ENCODE data around the gene ZFPM1.

The ZFPM1 gene

DNA sequence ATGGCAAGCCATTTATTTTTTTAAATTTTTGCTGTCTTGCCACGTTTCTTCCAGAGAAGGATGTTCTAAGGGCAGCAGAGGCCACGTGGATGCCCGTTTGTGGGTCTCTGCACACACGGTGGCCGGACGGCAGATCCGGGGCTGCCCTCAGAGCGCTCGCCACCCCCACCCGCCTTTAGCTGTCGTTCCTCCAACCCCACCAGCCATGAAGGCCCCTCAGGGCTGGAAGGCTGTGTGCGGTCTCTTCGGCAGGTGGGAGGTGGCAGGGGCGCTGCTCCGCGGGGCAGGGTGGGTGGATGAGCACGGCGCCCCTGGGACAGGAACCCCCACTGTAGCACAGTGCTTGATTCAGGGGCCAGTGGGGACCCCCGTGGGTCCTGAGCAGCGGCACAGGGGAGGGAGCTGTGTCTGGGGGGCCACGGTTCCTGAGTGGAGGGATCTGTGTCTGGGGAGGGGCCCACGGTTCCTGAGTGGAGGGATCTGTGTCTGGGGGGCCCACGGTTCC lies 49.7 kb downstream of the ZFPM1 start:
- no peak for DNase-seq

GRCh38 chr16:88503374-88503770 lies 50.3 kb downstream of the ZFPM1 start:
- no peak for DNase-seq

DNA sequence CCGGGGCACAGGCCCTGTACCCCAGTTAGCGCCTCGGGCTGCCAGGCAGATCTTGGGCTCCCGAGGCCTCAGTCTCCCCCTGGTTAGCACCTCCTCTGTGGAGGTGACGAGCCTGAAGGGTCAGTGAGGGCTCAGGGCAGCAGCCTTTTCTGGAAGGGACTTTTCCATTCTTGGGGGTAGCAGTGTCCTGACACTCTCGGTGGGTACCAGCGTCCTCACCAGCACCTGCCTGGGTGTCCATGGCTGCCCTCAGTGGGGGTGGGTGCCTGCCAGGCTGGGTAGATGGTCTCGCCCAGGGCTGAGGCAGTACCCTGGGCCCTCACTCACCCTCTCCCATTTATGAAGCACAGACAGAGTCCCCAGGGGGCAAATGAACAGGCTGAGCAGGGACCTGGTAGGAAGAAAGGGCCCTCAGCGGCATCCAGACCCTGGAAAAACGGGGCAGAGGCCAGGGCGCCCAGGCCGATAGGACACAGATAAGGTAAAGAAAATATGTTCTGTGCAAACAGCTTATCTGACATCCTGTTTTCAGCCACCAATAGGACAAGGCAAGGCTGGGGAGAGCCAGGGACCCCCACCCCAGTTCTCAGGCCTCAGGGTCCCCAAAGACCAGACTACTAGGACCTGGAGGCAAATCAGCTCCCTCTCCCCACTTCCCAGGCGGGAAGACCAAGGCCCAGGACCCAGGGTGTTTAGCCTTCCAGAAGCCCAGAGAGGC lies 50.9 kb downstream of the ZFPM1 start:
- DNase-seq = no peak

- DNase-seq = no peak
These were observed 51.7 kb downstream of the ZFPM1 start for GRCh38 chr16:88504489-88505404.

- no peak for DNase-seq
These were observed 52.5 kb downstream of the ZFPM1 start for GRCh38 chr16:88505405-88506082.

- no peak for DNase-seq
These were observed 53.6 kb downstream of the ZFPM1 start for GRCh38 chr16:88506723-88507122.

GRCh38 chr16:88507231-88507743 lies 54.2 kb downstream of the ZFPM1 start:
- no peak for DNase-seq

DNA sequence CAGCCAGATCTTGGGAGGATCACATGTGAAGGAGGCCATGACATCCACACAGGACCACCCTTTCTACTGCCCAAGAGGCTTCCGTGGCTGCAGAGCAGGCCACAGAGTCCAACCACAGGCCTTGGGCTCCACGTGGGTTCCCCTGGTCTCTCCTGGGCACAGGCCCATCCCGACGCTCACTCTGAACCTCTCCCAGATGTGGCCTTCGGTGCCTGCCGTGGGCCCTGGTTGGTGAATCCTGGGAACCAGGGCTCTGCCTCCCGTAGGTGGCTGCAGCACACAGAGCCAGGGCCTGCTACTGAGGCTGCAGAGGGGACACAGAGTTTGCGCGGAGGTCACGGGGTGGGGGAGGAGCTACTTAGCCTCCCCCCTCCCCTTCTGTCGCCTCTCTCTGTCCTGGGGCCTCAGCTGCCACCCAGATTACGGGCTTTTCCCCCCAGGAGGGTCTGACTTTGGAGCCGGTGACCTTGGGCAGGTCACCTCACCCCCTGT lies 55.3 kb downstream of the ZFPM1 start:
- no peak for DNase-seq

DNA sequence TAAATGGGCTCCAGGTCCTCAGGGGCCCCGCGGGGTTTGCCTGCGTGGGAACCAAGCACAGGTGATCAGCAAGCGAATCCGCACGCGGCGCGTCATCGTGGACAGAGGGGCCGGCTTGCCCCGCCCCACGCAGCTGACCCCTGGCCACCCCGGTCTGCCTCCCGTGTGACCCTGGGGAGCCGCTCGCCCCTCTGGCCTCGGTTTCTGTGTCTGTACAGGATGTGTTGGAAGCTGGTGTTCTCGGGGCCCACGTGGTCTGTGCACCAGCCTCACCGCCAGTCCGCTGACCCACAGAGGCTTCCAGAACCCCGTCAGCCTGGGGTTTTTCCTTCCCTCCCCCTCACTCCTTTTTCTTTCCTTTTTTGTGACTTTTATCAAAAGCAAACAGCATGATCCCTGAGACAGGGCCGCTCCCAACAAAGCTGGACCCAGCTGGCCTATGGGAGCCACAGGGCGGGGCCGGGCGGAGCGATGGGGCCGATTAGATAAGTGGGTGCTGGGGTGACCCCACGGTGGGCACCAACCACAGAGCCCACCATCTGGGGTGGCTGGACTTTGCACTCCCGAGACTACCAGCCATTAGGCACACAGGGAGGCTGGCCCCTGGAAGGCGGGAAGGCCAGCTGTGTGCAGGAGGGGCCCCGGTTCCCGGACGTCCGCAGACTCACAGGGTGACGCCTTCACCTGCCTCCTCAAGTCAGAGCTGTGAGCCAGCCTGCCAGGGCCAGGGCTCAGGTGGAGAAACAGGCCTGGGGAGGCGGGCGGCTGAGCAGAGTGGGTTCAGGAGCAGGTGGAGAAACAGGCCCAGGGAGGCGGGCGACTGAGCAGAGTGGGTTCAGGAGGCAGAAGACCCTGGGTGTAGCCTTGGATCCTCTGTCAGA lies 56.0 kb downstream of the ZFPM1 start:
- no peak for DNase-seq

DNA sequence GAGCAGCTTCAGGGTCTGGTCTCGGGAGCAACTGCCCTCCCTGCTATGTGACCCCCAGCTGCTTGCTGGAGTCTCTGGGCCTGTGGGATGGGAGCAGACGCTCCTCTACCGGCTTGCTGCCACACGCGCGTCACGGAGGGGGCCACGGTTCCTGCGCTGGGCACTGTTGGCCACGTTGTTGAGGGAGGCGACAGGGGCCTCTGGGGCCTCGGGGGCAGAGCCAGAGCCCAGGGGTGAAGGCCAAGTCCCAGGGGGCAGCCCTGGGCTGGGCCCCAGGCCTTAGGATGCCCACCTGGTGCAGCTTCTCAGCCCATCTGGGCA lies 56.6 kb downstream of the ZFPM1 start:
- DNase-seq = no peak

DNA sequence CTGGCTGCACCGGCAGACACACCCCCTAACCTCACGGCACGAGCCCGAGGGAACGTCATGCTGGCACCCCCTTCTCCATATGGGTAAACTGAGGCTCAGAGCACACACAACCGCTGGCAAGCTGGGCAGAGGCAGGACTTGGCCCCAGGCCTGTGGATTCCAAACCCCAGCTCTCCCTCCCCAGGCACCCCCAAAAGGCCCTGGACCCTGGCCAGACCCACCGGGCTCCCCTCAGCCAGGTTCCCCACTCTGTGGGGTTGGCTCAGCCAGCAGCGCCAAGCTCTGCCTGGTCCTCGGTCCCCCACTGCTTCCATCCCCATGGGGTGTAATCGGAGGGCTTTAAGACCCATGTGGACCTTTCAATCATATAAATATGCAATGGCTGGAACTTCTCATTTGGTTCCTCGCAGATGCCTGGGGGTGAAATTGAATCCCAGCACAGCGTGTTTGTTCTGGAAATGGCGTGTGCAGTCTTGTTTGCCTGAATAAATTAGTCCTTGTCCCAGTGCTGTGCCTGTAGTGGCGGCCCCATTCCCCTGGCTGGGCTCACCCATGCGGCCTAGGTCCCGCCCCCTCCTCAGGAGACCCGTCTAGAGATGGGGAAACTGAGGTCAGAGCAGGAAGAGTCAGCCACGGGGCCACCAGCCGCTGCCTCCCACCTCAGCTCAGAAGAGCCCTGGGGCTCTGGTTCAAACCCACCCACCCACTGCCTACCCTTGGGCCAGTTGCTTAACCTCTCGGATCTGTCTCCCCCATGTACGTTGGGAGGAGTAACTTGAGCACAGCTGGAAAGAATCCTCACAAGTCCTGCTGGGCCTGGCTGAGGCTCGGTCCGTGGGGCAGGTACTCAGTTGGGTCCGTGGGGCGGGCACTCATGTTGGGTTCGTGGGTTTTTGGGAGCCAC lies 57.3 kb downstream of the ZFPM1 start:
- no peak for DNase-seq

DNA sequence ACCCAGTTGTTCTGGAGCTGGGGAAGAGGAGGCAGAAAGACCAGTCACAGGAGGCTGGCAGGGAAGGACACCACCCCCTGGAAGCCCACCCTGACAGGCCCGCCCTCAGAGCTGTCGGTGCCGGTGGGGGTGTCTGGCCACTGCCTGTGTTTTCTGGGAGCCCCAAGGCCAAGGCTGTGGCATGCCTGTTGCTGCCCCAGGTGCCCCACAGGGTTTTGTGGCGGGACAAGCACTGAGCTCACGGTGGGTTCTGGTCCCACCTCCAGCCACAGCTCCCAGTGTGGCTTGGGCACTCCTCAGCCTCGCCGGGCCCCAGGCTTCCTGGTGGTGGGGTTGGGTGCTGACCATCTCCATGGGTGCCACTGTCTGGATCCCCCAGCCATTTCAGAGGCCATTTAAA lies 58.0 kb downstream of the ZFPM1 start:
- no peak for DNase-seq

- DNase-seq = no peak
These were observed 58.8 kb downstream of the ZFPM1 start for GRCh38 chr16:88511906-88512305.

DNA sequence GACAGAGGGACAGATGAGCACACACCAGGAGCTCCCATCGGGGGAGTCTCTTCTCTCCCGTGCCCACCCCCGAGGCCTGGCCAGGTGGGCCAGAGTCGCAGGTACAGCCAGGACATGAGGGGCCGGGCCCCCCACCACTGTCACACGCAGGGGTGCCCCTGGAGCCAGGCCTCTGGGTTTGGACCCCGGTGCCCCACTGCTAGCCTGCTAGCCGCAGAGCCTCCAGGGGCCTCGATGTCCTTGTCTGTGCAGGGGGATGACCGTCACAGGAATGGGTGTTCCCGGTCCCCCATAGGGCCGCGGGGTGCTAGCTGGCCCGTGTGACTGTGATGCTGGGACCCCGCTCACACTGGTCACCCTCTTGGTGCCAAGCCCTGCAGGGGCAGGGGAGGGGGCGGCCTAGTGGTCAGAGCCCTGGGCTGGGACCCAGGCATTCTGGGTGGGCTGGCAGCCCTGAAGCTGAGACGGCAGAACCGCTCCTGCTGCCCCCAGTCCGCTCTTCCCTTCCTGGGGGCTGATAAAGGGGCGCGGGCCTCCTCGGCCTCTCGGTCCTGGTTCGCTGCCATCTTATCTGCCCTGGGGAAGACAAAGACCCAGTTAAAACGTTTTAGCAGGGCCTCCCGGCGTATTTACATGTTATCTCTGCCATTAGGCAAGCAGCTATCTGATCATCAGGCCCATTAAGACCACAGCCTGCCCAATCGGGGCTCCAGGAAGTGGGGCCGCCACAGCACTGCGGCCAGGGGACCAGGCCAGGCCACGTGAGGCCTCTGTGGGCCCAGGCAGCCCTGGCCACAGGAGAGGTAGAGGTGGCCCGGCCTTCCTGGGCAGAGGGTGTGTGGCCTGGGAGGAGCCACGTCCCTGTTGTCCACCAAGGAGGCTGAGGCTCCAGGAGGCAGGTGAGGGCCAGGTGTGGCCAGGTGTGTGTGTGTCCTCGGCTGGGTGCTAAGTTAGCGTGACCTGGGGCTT lies 59.9 kb downstream of the ZFPM1 start:
- no peak for DNase-seq

DNA sequence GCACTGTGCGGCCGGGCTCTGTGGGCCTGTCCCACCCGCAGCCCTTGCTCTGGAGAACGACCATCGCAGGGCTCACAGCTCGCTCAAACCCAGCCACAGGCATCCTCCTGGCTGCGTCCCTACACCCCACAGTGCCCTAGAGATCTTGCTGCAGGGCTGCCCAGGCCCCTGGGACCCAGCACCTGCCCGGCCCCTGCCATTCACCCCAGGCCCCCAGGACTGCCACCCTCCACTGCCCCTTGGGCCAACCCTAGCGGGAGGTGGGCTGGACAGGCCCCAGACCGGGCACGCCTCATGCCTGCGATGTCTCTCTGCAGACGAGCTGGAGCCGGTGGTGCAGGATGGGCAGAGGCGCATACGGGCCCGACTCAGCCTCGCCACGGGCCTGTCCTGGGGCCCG lies 61.0 kb downstream of the ZFPM1 start:
- no peak for DNase-seq

DNA sequence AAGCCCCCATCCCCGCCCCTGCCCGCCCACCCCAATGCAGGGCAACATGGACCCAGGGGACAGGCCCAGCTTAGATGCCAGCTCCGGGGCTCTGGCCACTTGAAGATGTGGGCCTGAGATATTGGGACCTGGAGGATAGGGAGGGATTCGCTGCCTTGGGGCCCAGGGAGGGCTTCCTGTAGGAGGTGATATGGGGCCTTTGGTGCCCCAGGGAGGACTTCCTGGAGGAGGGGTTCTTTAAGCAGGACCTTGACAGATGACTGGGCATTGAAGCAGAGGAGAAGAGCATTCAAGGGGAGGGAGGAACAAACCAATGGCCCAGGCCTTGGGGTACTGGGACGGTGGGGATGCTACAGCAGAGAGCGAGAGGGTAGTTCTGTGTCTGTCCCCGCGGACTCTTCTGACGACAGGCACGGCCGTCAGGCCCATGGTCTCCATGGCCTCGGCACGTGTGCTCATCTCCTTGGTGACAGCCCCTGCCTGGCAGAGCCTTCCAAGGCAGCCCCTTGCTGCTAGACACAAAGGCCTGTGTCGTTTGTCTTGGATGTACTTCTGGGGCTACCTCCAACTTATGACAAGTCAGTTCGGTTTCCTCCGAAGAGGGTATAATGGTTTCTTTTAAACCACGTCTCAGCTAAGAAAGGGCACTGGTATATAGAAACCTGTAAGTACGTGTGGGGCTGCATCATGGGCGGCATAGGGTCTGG lies 61.6 kb downstream of the ZFPM1 start:
- no peak for DNase-seq

GRCh38 chr16:88515371-88515770 lies 62.3 kb downstream of the ZFPM1 start:
- DNase-seq = no peak

DNA sequence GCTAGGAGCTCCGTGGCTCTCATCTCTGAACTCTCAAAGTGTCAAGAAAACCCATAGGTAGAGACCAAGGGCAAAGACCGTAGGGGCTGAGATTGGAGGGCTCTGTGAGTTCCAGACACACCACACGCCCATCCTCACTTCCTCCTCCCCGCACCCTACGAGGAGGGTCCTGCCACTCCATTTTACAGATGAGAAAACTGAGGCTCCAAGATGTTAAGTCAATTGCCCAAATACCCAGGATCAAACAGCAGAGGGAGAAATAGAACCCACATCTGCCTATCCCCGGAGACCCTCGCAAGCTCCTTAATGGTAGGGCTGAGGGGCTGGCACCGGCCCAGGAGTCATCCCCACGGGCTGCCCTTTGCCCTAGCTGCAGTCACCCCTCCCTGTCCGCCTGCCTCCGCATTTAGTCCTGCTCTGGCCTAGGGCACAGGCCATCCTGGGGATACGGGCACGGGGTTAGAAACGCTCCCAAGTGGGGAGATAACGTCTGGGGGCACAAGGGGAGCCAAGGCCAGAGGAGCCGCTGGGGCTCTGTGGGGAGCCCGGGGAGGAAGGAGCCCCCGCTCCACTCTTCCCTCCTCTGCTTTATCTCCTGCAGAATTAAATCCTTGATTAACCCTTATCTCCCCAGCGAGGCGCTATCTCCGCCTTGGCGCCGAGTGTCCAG lies 63.0 kb downstream of the ZFPM1 start:
- no peak for DNase-seq
